ENCODE measurements around the gene CPEB2. TPM values are rescaled to one million over a fixed set of nuclear protein-coding genes. Genes with fewer than 3 reads are reported as not detected.

The CPEB2 gene
- polyA plus RNA-seq, 12 donors: 5.2 to 17.3 (median 8.2) TPM; not detected in 1

DNA sequence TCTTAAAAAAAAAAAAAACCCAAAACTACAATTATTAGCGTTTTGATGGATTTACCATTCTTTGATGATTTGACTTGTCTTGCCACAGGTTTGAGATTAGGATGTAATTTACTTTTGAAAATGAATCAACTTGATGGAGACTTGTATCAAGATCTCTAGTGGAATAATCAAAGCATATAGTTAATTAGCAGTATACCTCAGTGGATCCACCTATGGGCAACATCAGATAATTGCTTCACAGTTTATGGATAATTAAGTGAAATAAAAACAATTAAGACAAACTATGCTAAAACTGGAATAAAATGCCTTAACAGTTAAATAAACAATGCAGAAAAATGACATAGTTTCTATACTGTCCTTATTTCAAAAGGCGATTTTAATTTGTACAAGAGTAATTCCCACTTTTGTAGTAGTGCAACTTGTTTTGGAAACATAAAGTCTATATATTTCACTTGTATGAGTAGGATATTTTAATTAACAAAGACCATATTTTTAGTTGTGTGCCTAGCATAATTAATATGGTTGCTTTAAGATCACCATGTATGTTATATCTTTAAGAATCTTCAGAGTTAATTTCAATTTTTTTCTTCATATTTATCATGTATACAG, 4.2 kb downstream of the CPEB2 start:
- DNase-seq: no peak

DNA sequence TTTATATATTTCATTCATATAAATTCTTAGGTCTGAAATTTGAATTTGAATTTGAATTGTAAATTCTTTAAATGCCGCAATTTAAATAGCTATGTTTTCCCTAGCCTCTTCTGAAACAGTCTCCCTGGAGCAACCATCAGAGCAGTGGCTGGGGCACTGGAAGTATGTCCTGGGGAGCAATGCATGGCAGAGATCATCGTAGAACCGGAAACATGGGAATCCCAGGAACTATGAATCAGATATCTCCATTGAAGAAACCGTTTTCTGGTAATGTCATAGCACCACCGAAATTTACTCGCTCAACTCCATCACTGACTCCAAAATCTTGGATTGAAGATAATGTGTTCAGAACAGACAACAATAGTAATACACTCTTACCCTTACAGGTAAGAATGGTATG, 4.9 kb downstream of the CPEB2 start:
- no peak for DNase-seq

DNA sequence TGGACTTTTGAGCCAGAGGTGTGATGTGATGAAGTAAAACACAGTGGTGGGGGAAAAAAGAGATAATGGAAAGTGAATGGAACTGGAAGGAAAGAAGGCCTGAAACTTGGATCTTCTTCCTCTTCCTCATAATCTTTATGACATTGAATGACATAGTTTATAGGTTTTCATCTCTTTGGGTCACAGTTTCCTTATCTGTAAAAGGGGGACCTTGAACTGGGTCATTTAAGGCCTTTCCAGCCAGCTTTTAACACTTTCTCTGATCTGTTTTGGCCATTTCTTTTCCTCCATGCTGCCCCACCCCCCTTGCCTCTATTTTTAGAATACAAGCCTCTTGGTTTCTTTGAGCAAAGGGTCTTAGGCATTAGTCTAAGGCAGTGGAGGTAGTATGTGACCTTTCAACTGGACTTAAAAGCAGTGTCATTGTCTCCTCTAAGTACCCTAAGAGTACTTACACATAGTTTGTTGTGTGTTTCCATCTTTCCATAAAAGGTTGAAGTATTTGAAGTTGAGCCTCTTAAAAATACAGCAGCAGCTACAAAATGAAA, 7.8 kb downstream of the CPEB2 start:
- DNase-seq: no peak

DNA sequence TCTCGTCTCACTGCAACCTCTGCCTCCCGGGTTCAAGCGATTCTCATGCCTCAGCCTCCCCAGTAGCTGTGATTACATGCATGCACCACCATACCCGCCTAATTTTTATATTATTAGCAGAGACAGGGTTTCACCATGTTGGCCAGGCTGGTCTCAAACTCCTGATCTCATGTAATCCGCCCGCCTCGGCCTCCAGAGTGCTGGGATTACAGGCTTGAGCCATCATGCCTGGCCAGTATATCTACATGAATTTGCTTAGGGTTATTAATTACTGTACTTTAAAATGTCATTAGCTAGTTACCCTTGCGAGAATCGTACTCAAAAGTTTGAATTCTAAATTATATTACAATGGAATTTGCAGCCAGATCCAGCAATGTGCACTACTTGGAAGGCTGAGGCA, 8.9 kb downstream of the CPEB2 start:
- no peak for DNase-seq

DNA sequence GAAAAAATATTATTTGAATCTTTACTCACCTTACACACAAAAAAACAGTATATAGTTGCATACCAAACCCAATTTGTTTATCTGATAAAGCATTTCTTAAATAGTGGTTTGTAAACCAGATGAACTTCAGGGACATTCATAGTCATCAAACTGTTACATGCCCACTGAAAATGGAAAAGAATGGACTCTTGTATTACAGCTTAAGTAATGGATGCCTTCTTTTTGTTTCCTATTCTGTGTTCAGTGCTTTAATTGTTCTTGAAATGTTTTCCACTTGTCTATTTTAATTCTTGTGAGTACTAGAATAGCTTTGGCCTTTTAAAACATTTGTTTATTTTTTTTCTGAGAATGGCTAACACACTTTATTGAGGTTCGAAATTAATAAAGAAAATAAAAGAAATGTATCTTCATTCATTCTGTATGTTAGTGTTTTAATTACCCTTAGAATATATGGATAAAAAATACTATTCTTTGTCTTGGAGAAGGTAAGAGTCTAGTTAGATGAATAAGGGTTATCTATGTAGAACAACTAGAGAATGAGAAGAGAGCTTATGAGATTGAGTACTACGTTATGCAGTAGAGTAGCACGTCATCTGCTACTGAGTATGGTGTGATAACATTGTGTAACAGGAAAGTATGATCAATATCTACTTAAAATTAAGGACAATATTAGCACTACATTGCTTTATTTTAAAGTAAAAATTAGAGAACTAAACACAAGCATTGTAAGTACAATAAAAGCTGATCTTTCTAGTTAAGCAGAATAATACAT, 9.9 kb downstream of the CPEB2 start:
- DNase-seq: no peak

DNA sequence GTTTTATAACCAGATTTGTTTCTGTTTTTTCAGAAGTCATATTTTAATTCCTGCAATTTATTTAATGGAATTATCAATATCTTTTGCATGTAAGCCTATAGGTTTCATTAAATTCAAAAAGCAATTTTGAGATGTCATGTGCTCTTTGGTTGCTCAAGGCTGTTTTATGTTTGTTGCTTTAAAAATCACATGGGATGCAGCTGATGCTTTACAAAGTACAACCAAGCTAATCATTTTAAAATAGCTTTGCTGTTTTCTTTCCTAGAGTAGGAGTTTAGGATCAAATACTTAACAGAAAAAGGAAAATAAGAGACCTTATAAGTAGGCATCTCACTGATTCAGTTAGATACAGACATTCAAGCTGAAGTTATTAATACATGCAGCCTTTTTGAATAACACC, 11.3 kb downstream of the CPEB2 start:
- DNase-seq: no peak

DNA sequence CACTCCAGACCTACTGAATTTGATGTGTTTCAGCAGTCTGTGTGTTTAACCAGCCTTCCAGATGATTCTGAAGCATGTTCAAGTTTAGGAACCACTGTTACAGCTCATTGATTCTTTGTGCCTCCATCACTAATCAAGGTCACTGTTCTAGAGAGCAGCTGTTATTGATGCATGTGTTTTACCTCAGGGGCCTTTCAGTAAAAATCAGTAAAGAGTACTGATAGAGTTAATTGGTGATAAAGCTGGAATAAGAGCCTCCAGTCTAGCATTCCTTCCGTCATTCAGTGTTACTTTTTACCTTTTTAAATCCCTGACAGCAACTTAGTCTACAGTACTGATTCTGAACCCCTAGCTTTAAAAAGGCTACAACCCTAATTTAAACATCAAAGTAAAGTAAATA, 12.9 kb downstream of the CPEB2 start:
- DNase-seq: no peak

DNA sequence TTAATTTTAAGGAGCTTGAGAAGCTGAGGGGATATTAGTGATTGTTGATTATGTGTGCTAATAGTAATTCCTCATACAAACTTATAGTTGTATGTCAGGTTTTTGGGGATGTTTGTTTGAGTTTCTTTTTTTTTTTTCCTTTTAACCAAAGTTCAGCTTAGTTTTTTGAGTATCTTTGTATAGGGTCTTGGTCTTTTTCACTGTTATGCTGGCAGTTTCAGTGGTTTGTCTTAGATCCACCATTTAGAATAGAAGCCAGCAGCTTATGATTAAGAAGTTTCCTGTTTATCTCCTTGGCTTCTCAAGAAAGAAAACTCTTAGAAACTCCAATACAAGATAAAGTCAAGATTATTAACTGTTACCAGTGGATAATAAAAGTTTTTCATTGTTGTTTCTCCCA, 16.1 kb downstream of the CPEB2 start:
- DNase-seq: no peak

DNA sequence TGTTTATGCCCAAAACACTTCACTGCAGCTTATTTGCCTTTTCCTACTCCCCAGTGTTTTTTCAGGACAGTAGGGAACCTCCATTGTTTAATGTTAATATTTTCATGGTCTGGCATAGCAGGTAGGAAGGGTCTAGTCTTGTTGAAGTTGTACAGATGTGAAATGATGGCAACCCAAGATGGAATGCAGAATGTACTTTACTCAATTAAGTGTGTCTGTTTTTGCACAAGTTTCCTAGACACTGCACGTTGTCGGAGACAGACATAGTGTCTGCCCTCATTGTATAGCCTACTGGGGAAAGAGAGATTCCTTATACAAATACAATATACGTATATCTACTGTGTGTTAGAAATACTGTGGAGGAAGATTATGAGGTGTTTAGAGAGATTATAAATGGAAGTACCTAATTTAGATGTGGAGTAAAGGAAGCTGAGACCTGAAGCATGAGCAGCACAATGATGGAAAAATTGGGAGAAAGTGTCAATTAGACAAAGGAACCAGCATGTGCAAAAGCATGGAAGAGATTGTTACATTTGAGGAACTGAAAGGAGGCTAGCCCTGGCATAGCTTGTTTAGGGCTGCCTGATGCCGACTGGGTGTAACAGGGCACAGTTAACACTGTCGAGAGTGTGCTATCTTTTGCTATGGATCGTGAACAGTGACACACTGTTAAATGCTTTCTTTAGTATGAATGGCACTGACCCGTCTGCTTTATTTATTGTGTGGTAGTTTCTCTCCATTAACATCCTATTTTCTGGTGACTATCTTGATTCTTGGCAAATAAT, 18.4 kb downstream of the CPEB2 start:
- no peak for DNase-seq

DNA sequence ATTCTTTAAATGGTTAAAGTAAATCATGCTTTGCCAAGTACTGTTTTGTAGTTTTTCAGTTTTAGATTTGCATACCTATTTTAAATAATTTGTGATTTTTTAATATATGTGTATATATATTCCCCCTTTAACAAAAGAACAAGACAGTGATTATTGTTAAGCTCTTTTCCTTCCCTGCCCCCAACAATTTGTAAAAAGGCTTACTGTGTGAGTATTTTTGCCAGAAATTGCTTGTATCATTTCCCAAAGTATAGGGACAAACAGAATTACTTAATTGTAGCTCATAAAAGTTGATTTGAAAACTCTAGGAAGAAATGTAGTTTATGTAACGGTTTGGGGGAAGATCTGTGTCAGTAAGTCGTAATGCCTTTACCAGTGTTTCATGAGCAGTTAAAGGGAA, 19.0 kb downstream of the CPEB2 start:
- DNase-seq: no peak

DNA sequence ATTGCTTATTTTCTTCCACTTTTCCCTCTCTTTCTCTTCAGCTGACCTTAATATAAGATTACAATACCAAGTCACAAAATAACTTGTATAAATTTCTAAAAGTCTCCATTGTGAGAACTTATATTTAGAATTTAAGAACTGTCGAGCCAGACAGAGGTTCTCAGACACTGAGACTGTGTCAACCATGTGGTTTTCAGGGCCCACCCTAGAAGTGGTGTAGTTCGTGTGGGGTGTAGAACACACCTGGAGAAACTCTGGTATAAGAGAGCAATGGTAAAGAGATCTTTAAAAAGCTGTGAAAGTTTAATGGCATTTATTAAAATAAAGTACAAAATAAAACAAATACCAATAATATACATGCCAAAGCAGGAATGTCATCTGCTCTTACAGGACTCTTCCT, 19.7 kb downstream of the CPEB2 start:
- DNase-seq: no peak

DNA sequence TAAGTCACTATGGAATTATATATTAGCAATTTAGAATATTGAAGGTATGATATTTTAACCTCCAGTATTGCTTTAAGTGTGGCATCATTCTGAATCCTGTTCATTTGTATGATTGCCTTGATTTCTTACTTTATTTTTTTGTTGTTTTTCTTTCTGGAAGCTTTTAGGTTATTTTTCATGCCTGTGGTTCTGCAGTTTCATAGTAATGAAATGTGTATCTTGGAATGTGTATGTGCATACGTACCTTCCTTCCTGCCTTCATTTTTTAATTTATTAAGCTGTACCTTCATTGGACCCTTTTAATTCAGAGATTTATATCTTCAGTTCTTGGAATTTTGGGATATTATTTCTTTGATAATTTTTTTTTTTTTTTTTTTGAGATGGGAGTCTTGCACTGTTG, 22.1 kb downstream of the CPEB2 start:
- no peak for DNase-seq

DNA sequence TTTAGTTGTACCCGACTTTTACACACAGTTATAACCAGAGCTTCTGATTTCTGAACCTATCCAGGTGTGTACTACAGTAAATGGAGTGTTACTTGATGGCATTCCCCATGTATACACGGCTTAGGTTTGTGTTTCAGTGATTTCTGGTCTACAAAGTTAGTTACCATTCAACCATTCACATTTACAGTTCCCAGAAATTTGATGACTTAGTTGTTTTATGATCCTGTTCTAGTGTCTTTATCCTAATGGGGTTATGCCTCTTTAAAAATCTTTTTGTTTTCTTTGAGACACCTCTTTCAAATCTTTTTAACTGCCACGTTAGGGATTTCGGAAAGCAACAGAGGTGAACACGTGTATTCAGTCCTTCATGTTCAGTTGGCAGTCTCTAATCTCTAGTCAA, 23.4 kb downstream of the CPEB2 start:
- DNase-seq: no peak

DNA sequence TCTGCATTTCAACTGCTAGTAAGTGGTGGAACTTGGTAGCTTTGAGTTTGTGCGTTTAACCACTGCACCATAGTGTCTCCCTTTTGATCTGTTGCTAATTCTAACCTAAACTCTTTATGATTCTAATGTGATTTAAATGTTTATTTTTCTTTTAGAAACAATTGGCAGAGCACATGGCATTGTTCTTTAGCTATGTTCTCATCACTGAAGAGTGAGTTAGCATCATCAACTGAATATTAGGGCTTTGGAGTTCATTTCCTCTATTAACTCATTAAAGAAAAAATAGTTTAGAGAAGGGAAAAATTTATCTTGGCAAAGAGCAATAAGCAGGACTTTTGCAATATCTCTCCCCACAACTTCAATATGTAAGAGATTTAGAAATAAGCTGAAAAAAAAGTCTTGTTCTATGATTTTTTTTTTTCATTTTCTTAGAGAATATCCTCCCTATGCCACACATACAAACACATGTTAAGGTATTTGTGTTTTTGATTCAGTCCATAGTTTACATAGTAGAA, 25.7 kb downstream of the CPEB2 start:
- DNase-seq: no peak

DNA sequence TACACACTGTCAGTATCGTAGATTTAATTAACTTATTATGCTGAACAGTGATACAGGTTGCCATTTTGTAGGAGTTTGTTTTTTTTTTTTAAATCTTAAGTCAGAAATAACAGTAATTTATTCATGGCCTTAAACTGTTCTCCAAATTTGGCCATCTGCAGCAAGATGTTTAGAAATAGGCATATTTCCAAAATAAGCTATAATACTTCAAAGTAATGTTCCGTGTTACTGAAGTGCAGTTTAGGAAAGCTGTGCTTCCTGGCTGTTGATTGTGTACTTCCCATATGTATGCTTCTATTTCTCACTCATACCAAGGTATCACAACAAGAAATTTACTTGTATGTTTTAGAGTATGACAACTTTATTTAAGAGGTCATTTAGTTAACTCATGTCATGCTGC, 28.9 kb downstream of the CPEB2 start:
- no peak for DNase-seq

DNA sequence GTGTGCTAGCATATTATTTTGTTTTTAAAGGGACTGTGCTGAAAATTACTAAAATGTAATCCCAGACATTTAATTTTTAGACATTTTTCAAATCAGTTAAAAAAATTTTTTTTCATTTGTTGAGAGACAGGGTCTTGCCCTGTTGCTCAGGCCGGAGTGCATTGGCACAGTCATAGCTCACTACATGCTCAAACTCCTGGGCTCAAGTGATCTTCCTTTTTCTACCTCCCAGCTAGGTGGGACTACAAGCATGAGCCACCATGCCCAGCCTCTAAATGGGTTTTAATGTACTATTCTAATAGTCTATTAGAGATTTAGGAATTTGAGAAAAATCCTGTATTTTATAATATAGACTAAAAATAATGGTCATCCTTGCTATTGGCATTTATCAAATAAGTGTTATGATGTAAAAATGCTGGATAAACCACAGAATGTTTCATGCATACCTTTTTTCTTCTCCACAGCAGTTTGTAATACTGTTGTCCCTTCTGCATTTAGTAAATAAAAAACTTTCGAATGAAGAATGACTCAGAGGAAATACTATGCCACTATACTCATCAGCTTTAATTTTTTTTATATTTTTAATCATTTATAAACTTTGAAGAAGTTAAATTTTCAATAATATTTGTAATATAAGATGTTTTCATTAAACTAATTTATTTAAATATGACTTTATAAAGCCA, 29.9 kb downstream of the CPEB2 start:
- no peak for DNase-seq

DNA sequence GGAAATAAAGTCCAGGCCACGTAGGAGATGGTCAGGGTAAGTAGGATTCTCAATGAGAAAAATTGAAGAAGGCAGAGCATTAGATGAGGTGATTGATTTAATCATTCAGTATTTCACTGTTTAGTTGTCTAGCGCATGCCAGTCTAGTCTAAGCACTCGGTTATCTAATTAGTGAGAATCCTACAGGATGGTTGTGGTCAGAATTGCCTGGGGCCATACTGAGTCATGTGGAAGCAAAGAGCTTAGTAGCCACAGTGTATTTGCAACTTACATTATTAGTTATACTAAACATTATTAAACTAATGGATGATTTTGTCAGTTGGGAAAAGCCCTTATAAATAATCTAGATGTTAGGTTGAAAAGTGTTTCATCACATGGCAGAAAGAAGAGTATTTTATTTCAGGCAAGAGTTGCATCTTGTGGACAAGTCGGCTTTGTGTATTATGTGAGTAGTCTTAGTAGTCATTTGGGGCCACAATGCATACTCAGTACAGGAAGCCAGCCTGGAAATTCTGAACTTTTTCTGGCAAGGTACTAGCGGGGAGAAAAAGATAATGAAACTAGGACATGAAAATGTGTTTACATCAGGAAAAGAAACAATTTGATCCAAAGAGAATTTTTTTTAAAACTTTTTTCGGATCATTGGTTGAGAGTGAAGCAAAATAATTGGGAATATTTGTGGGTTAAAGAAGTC, 31.9 kb downstream of the CPEB2 start:
- DNase-seq: no peak

DNA sequence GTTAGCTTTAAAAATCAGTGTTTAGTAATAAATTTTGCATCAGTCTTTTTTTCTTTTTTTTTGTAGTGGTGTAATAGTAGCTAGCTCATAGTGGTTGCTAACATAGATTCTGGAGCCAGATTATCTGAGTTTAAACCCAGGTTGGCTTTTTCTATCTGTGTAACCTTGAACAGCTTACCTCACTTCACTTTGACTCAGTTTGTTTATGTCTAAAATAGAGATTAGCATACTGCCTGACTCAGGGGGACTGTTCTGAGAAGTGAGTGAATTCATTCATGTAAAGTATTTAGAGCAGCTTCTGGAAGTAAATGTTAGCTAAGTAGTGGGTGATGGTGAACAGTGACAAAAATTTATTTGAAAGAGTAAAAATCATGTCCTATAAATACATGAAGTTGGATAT, 32.9 kb downstream of the CPEB2 start:
- no peak for DNase-seq

DNA sequence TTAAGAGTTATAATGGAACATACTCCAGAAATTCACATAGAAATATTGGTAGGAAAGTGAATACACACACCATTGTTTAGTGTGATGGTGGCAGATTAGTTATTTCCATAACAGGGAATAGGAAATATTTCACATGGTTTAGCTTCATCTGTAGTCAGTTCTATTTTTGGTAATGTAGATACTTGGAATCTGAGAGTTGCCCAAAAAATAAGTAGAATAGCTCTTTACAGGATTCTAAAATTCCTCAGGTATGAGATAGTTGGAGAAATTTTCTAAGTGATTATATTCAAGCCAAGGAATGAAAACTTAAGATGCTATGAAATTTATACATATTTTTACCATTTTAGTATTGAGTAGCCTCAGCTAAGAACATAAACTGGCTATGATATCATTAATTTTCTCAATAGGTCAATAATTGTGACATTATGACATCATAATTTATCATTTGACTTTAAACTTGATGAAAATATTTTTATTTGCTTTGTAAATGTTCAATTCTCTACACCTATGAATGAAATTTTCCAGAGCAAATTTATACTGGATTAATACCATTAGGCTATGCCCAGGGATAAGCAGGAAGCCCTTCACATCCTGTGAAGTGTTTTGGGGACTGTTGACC, 35.8 kb downstream of the CPEB2 start:
- no peak for DNase-seq

DNA sequence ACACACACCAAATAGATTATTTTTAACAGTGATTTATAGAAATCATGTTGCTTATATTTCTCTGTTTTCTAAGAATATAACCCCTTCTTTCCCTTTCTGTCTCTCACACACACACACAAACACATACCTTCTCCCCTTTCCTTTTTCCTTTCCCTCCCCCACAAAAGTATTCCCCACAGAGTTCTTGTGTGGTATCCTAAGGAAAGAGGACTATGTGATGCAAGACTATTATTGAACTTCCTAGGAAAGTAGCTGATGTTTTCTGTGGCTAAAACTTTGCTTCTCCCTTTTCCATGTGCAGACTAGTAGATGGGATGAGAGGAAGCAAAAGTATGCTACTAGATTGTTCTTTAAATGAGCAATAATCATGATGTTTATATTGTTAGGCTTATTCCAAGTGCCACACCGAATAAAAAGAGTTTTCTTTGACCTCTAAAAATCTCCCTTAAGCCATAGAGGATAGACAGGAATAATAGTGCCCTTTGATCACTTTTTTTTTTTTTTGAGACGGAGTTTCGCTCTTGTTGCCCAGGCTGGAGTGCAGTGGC, 38.7 kb downstream of the CPEB2 start:
- no peak for DNase-seq
